Neuronal stem cell (in vitro differentiated cells): ENCODE results near the gene CNTN5.

ENCODE experiments used
- DNase-seq: peaks from one replicate; pipeline ENCODE4 v3.0.0-alpha.2; 2013; ENCODE audit warnings: low spot score
- H2AFZ ChIP-seq: one replicate; pipeline ENCODE4 v1.6.1; 2013; ENCODE audit warnings: mild to moderate bottlenecking, low read length, inconsistent platforms
- H2AK5ac ChIP-seq: 2 replicates; pipeline ENCODE4 v1.6.1; 2013; ENCODE audit warnings: low read depth, mild to moderate bottlenecking, inconsistent platforms, low read length, moderate library complexity, mixed read lengths
- H2BK120ac ChIP-seq: 2 replicates; pipeline ENCODE4 v1.6.1; 2013; ENCODE audit warnings: low read depth, mild to moderate bottlenecking, inconsistent platforms, low read length, moderate library complexity, mixed read lengths
- H2BK12ac ChIP-seq: one replicate; pipeline ENCODE4 v1.6.1; 2013; ENCODE audit warnings: low read length, inconsistent platforms
- H2BK15ac ChIP-seq: 2 replicates; pipeline ENCODE4 v1.6.1; 2013; ENCODE audit warnings: mild to moderate bottlenecking, low read length, inconsistent platforms, mixed read lengths
- H2BK5ac ChIP-seq: one replicate; pipeline ENCODE4 v1.6.1; 2013; ENCODE audit warnings: inconsistent platforms, mild to moderate bottlenecking, low read length, moderate library complexity
- H3K14ac ChIP-seq: one replicate; pipeline ENCODE4 v1.6.1; 2013; ENCODE audit warnings: low read length, inconsistent platforms
- H3K18ac ChIP-seq: 2 replicates; pipeline ENCODE4 v1.6.1; 2013; ENCODE audit warnings: low read length, inconsistent platforms
- H3K23ac ChIP-seq: 2 replicates; pipeline ENCODE4 v1.6.1; 2013; ENCODE audit warnings: low read depth, mild to moderate bottlenecking, mixed read lengths, low read length, inconsistent platforms; ENCODE audit not compliant: poor library complexity
- H3K27ac ChIP-seq: replicated peaks from 3 replicates; pipeline ENCODE4 v1.5.1; 2013; ENCODE audit warnings: low read length, inconsistent platforms
- H3K27me3 ChIP-seq, 3 experiments: 2 replicates each; pipeline ENCODE4 v1.6.1; 2013; ENCODE audit warnings: low read length in 3 of 3, mild to moderate bottlenecking in 2 of 3, inconsistent platforms in 1 of 3, low read depth in 1 of 3, mixed read lengths in 1 of 3, moderate library complexity in 1 of 3; ENCODE audit not compliant: control insufficient read depth in 3 of 3, insufficient read depth in 3 of 3
- H3K36me3 ChIP-seq, 2 donors: replicated peaks in 1 of 2; 2 replicates each; pipeline ENCODE4 v1.6.1; 2013; ENCODE audit warnings: low read length in 2 of 2; ENCODE audit not compliant: control insufficient read depth in 2 of 2, insufficient read depth in 2 of 2
- H3K4ac ChIP-seq: 2 replicates; pipeline ENCODE4 v1.6.1; 2013; ENCODE audit warnings: inconsistent platforms, mild to moderate bottlenecking, low read length, moderate library complexity
- H3K4me1 ChIP-seq, 2 donors: 1 replicate in 1 of 2; 2 replicates in 1 of 2; pipeline ENCODE4 v1.6.1; 2013; ENCODE audit warnings: low read length in 2 of 2, low read depth in 1 of 2; ENCODE audit not compliant: control insufficient read depth in 2 of 2, insufficient read depth in 1 of 2
- H3K4me2 ChIP-seq: one replicate; pipeline ENCODE4 v1.6.1; 2013; ENCODE audit warnings: mild to moderate bottlenecking, low read length, inconsistent platforms; ENCODE audit not compliant: insufficient read depth, poor library complexity, severe bottlenecking
- H3K4me3 ChIP-seq, 2 donors: 2 replicates each; pipeline ENCODE4 v1.5.1; 2013; ENCODE audit warnings: low read length in 2 of 2, mild to moderate bottlenecking in 2 of 2, inconsistent platforms in 1 of 2, moderate library complexity in 1 of 2
- H3K79me1 ChIP-seq: one replicate; pipeline ENCODE4 v1.6.1; 2013; ENCODE audit warnings: low read depth, mild to moderate bottlenecking, inconsistent platforms, low read length, moderate library complexity
- H3K9ac ChIP-seq: one replicate; pipeline ENCODE4 v1.6.1; 2013; ENCODE audit warnings: mild to moderate bottlenecking, low read depth, low read length, inconsistent platforms; ENCODE audit not compliant: poor library complexity
- H3K9me3 ChIP-seq, 2 donors: replicated peaks in 1 of 2; 2 replicates each; pipeline versions ENCODE3 to v1.6.1; 2013; ENCODE audit warnings: low read length in 2 of 2, mild to moderate bottlenecking in 2 of 2, inconsistent platforms in 1 of 2, low read depth in 1 of 2, mixed read lengths in 1 of 2, moderate library complexity in 1 of 2; ENCODE audit not compliant: control insufficient read depth in 2 of 2, insufficient read depth in 1 of 2
- H4K8ac ChIP-seq: one replicate; pipeline ENCODE4 v1.6.1; 2013; ENCODE audit warnings: low read depth, mild to moderate bottlenecking, inconsistent platforms, low read length, moderate library complexity
- H4K91ac ChIP-seq: one replicate; pipeline ENCODE4 v1.6.1; 2013; ENCODE audit warnings: low read length, low read depth, mild to moderate bottlenecking, inconsistent platforms; ENCODE audit not compliant: poor library complexity
- WGBS, 2 donors: extraction: QIAGEN DNeasy Blood & Tissue Kit; methylation state at CpG; one replicate each; pipeline ENCODE4 v1.1.7; 2013; ENCODE audit warnings: missing lambda C conversion rate in 2 of 2, mixed read lengths in 1 of 2; ENCODE audit not compliant: insufficient read length in 2 of 2, insufficient replicate concordance in 1 of 2; ENCODE audit errors: extremely low coverage in 2 of 2; 5-methylcytosine and 5-hydroxymethylcytosine counted together

Gene CNTN5

GRCh38 chr11:100328626-100329340, 1308.0 kb downstream of the CNTN5 start:
- H3K36me3 ChIP-seq = no peaks in the 10 kb centered on the region
- H3K4me1 ChIP-seq = no peaks in the 10 kb centered on the region
- H3K4me3 ChIP-seq = no peak overlapping the region
- no peak overlapping the region for H2BK15ac ChIP-seq
- H3K27ac ChIP-seq = no peak overlapping the region
- H2BK12ac ChIP-seq = no peak overlapping the region
- H2BK5ac ChIP-seq = no peak overlapping the region
- H3K9me3 ChIP-seq = no peaks in the 10 kb centered on the region
- no CpG with 5 or more reads among the region's 4 CpGs for WGBS, 2 donors
- no peak overlapping the region for H3K14ac ChIP-seq
- H4K91ac ChIP-seq = no peak overlapping the region
- H2BK120ac ChIP-seq = no peak overlapping the region
- H3K9ac ChIP-seq = no peak overlapping the region
- H3K18ac ChIP-seq = no peak overlapping the region
- no peak overlapping the region for H2AFZ ChIP-seq
- DNase-seq = no peak
- no peaks in the 10 kb centered on the region for H3K27me3 ChIP-seq
- H3K4me2 ChIP-seq = no peak overlapping the region
- no peaks in the 10 kb centered on the region for H3K79me1 ChIP-seq
- no peak overlapping the region for H4K8ac ChIP-seq
- H3K4ac ChIP-seq = no peak overlapping the region
- no peak overlapping the region for H3K23ac ChIP-seq
- no peak overlapping the region for H2AK5ac ChIP-seq

GRCh38 chr11:100329352-100329751, 1308.6 kb downstream of the CNTN5 start:
- Histone ChIP-seq H2BK120ac (no peak overlapping the region), H2BK15ac (no peak overlapping the region), H3K27ac (no peak overlapping the region), H4K91ac (no peak overlapping the region), H2AFZ (no peak overlapping the region), H3K23ac (no peak overlapping the region), H3K4me2 (no peak overlapping the region), H3K4me3 (no peak overlapping the region), H3K79me1 (no peaks in the 10 kb centered on the region), H2AK5ac (no peak overlapping the region), H4K8ac (no peak overlapping the region), H3K9me3 (no peaks in the 10 kb centered on the region), H3K4ac (no peak overlapping the region), H3K4me1 (no peaks in the 10 kb centered on the region), H3K9ac (no peak overlapping the region), H2BK5ac (no peak overlapping the region), H3K18ac (no peak overlapping the region), H3K14ac (no peak overlapping the region), H3K36me3 (no peaks in the 10 kb centered on the region), H3K27me3 (no peaks in the 10 kb centered on the region), H2BK12ac (no peak overlapping the region)
- no peak for DNase-seq

GRCh38 chr11:100336873-100337272, 1316.1 kb downstream of the CNTN5 start:
- no peak overlapping the region for H3K9ac ChIP-seq
- no peak overlapping the region for H3K27ac ChIP-seq
- no peaks in the 10 kb centered on the region for H3K36me3 ChIP-seq

GRCh38 chr11:100338144-100338840, 1317.5 kb downstream of the CNTN5 start:
- no peak overlapping the region for H3K4me2 ChIP-seq
- WGBS, 2 donors = no CpG with 5 or more reads among the region's 6 CpGs
- H3K23ac ChIP-seq = no peak overlapping the region
- H3K79me1 ChIP-seq = no peaks in the 10 kb centered on the region
- H2AFZ ChIP-seq = no peak overlapping the region
- H2BK12ac ChIP-seq = no peak overlapping the region
- H3K4me1 ChIP-seq = peaks cover 0 to 4% of the 10 kb centered on the region in 2 donors
- no peak overlapping the region for H3K4ac ChIP-seq
- H3K9me3 ChIP-seq = peaks cover 3 to 4% of the 10 kb centered on the region in 2 donors
- H3K27ac ChIP-seq = no peak overlapping the region
- no peak overlapping the region for H2BK15ac ChIP-seq
- no peak overlapping the region for H2BK120ac ChIP-seq
- H3K9ac ChIP-seq = no peak overlapping the region
- no peak overlapping the region for H4K8ac ChIP-seq
- H2BK5ac ChIP-seq = no peak overlapping the region
- H3K4me3 ChIP-seq = no peak overlapping the region
- no peaks in the 10 kb centered on the region for H3K36me3 ChIP-seq
- H3K18ac ChIP-seq = no peak overlapping the region
- no peak overlapping the region for H3K14ac ChIP-seq
- no peaks in the 10 kb centered on the region for H3K27me3 ChIP-seq
- no peak for DNase-seq
- H4K91ac ChIP-seq = no peak overlapping the region
- H2AK5ac ChIP-seq = no peak overlapping the region

More at GRCh38 chr11:100336873-100337272, 1316.1 kb downstream of the CNTN5 start:
- no peak overlapping the region for H2BK12ac ChIP-seq
- H3K27me3 ChIP-seq = no peaks in the 10 kb centered on the region
- H3K23ac ChIP-seq = no peak overlapping the region
- no CpG with 5 or more reads among the region's 4 CpGs for WGBS, 2 donors
- no peak overlapping the region for H4K91ac ChIP-seq
- no peak overlapping the region for H3K4me2 ChIP-seq
- no peak overlapping the region for H2BK120ac ChIP-seq
- no peak overlapping the region for H4K8ac ChIP-seq
- H3K14ac ChIP-seq = no peak overlapping the region
- no peak overlapping the region for H3K4ac ChIP-seq
- H3K9me3 ChIP-seq = peaks cover 3 to 4% of the 10 kb centered on the region in 2 donors
- no peak for DNase-seq
- no peak overlapping the region for H2AFZ ChIP-seq
- no peak overlapping the region for H2BK5ac ChIP-seq
- no peak overlapping the region for H3K18ac ChIP-seq
- no peak overlapping the region for H3K4me3 ChIP-seq
- H3K4me1 ChIP-seq = peaks cover 0 to 4% of the 10 kb centered on the region in 2 donors
- no peak overlapping the region for H2BK15ac ChIP-seq
- H3K79me1 ChIP-seq = no peaks in the 10 kb centered on the region
- H2AK5ac ChIP-seq = no peak overlapping the region
